Large intestine (tissue), 3 donors: ENCODE data around the gene KIAA0319L. TPM values are rescaled to one million over a fixed set of nuclear protein-coding genes. Genes with fewer than 3 reads are reported as not detected.

Experiments
- DNase-seq, 2 donors: peaks; one replicate each; pipeline versions ENCODE4 v3.0.0 to v3.0.0-alpha.2; 2013
- H3K27ac ChIP-seq: one replicate; pipeline ENCODE4 v1.5.1; 2013; ENCODE audit warnings: low read length
- H3K27me3 ChIP-seq: 2 replicates; pipeline ENCODE4 v1.6.1; 2013; ENCODE audit warnings: low read length; ENCODE audit not compliant: control insufficient read depth, insufficient read depth
- H3K36me3 ChIP-seq: 2 replicates; pipeline ENCODE4 v1.6.1; 2013; ENCODE audit warnings: low read length; ENCODE audit not compliant: control insufficient read depth, insufficient read depth
- H3K4me1 ChIP-seq: one replicate; pipeline ENCODE4 v1.6.1; 2013; ENCODE audit warnings: low read length; ENCODE audit not compliant: control insufficient read depth, insufficient read depth
- H3K4me3 ChIP-seq: one replicate; pipeline ENCODE4 v1.5.1; 2013; ENCODE audit warnings: low read length
- H3K9me3 ChIP-seq: one replicate; pipeline ENCODE4 v1.6.1; 2013; ENCODE audit warnings: mild to moderate bottlenecking, low read depth, low read length, moderate library complexity; ENCODE audit not compliant: control insufficient read depth
- WGBS: methylation state at CpG from one replicate; pipeline ENCODE4 v1.1.5; 2013; ENCODE audit warnings: low lambda C conversion rate; ENCODE audit not compliant: insufficient coverage; 5-methylcytosine and 5-hydroxymethylcytosine counted together
- polyA plus RNA-seq: library from polyadenylated mRNA; unstranded; fragments of 120-200 nt; gene quantifications from one replicate; pipeline ENCODE4 v1.2.1, GENCODE V29; 2013

The KIAA0319L gene
- polyA plus RNA-seq, 1 donor = 60.3 TPM

DNA sequence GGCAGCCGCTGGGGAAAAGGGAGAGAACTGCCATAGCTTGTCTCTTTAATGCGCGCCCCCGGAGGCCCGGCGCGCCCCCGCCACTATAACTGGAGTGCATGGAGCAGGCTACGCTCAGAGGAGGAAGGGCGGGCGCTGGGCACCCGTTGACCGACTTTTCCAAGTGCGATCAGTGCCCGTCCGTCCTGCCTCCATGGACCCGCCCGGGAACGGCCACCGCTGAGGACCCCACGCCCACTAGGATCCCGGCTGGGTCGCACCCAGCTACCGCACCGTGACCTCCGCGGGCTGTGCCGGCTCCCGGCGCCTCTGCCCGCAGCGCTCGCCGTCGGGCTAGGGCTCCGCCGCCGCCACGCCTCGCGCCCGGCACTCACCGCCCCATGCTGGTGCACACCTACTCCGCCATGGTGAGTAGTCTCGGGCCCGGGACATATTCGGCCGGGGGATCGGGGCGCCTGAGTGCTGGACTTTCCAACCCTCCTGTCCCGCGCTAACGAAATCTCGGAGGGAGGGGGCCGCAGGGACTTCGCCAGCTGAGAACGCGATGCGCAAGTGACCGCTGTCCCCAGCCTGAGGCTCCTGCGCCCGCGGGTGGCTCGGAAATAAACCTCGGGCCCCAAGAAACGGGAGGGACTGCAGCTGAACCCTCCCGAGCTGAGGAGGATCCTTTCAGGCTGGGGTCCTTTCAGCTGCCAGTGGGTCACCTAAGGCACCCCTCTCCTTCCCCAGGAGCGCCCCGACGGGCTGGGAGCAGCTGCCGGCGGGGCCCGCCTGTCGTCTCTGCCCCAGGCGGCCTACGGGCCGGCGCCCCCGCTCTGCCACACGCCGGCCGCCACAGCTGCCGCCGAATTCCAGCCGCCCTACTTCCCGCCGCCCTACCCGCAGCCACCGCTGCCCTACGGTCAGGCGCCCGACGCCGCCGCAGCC lies 16.3 kb upstream of the KIAA0319L start, which contains the start of gene TFAP2E:
TSS of gene TFAP2E (plus strand) at position 117 of the 927 bp plus-strand sequence. CDS start at position 381, 264 bp downstream.
- peaks cover 82% of the 10 kb centered on the region for H3K27me3 ChIP-seq
- peaks cover 11% of the 10 kb centered on the region for H3K9me3 ChIP-seq
- H3K4me3 ChIP-seq = peak within 1 kb of the TSS; percentile 42
- DNase-seq = peak in 1 of 2 donors; percentile 63
- H3K4me1 ChIP-seq = peaks cover 21% of the 10 kb centered on the region
- H3K27ac ChIP-seq = no peak within 1 kb of the TSS
- no peaks in the 10 kb centered on the region for H3K36me3 ChIP-seq
- WGBS = no CpG with 5 or more reads among the region's 95 CpGs

GRCh38 chr1:35572296-35572695 lies 15.1 kb upstream of the KIAA0319L start:
- no CpG with 5 or more reads among the region's 2 CpGs for WGBS
- no peak overlapping the region for H3K4me3 ChIP-seq
- H3K27me3 ChIP-seq = peaks cover 70% of the 10 kb centered on the region
- peaks cover 13% of the 10 kb centered on the region for H3K4me1 ChIP-seq
- H3K36me3 ChIP-seq = peaks cover 1% of the 10 kb centered on the region
- peaks cover 8% of the 10 kb centered on the region for H3K9me3 ChIP-seq
- H3K27ac ChIP-seq = no peak overlapping the region
- DNase-seq = no peak

DNA sequence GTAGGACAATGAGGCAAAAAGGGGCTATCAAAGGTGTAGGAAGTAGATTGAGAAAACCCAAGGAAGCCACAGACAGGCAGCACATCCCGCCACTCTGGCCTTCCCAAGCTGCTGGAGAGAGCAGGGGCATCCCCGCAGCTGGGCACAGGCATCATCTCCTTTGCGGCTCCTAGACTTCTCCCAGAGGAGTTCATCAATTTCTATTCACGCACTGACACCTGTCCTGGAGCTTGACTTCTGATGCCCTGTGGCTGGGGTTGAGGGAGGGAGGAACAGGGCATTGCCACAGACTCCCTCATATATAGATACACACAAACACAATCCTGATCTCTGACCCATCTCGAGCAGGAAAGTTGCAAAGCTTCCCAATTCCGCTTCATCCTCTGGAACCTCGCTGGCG lies 14.1 kb upstream of the KIAA0319L start:
- Histone ChIP-seq H3K27me3 (peaks cover 60% of the 10 kb centered on the region), H3K4me3 (no peak overlapping the region), H3K36me3 (peaks cover 4% of the 10 kb centered on the region), H3K27ac (no peak overlapping the region), H3K9me3 (peaks cover 3% of the 10 kb centered on the region), H3K4me1 (peaks cover 10% of the 10 kb centered on the region)
- no peak for DNase-seq
- no CpG with 5 or more reads among the region's 8 CpGs for WGBS

- peaks cover 3% of the 10 kb centered on the region for H3K9me3 ChIP-seq
- H3K36me3 ChIP-seq = peaks cover 4% of the 10 kb centered on the region
- 82% methylated on average over 2 of the region's 10 CpGs for WGBS
- no peak overlapping the region for H3K4me3 ChIP-seq
- H3K4me1 ChIP-seq = peaks cover 10% of the 10 kb centered on the region
- no peak for DNase-seq
- H3K27me3 ChIP-seq = peaks cover 54% of the 10 kb centered on the region
- H3K27ac ChIP-seq = no peak overlapping the region
Measured at GRCh38 chr1:35570589-35571137, 13.5 kb upstream of the KIAA0319L start.

DNA sequence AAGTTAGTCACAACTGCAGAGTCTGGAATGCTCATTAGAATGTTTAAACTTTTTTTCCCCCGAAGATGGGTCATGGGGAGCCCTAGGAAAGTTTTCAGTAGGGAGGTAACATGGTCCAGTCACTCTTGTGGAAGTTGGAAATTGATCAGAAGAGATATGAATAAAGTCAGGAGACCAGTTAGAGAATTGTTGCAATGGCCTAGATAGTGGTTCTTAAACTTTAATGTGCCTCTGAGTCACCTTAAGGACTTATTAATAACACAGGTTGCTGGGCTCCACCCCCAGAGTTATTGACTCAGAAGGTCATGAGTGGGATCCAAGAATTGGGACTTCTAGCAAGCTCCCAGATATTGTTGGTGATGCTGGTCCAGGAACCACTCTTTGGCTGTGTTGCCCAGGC lies 12.7 kb upstream of the KIAA0319L start:
- 100% methylated on average over 1 of the region's 1 CpG for WGBS
- DNase-seq = no peak
- Histone ChIP-seq H3K36me3 (peaks cover 6% of the 10 kb centered on the region), H3K4me3 (no peak overlapping the region), H3K4me1 (peaks cover 8% of the 10 kb centered on the region), H3K27me3 (peaks cover 47% of the 10 kb centered on the region), H3K27ac (no peak overlapping the region), H3K9me3 (peaks cover 3% of the 10 kb centered on the region)

DNA sequence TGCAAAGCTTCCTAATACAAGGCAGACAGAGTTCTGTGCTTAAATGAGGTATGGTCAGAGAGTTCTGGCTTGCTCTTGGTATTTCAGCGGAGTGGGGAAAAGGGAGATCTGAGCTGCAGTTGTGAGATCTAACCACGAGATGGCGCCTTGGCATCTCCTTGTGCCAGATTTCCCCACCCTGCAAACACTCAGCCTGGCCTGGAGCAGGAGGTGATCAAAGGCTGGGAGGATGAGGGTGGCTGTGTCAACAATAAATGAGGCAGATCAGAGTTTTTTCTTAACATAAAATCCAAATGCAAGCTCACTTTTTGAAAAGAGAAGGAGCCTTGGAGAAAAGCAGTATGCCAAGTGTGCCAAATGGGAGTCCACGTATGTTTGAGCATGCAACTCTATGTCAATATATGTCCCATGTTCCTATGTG lies 11.8 kb upstream of the KIAA0319L start:
- DNase-seq = peak; percentile 59 to 61
- no CpG with 5 or more reads among the region's 4 CpGs for WGBS
- H3K36me3 ChIP-seq = peaks cover 13% of the 10 kb centered on the region

GRCh38 chr1:35567947-35568558 lies 10.8 kb upstream of the KIAA0319L start:
- no peak for DNase-seq
- H3K4me1 ChIP-seq = peaks cover 6% of the 10 kb centered on the region
- no peak overlapping the region for H3K4me3 ChIP-seq
- WGBS = no CpG with 5 or more reads among the region's 9 CpGs
- H3K9me3 ChIP-seq = no peaks in the 10 kb centered on the region
- H3K27ac ChIP-seq = no peak overlapping the region
- peaks cover 20% of the 10 kb centered on the region for H3K36me3 ChIP-seq
- H3K27me3 ChIP-seq = peaks cover 30% of the 10 kb centered on the region

More for the DNA sequence above, 11.8 kb upstream of the KIAA0319L start:
- no peak overlapping the region for H3K4me3 ChIP-seq
- no peak overlapping the region for H3K27ac ChIP-seq
- no peaks in the 10 kb centered on the region for H3K9me3 ChIP-seq
- H3K27me3 ChIP-seq = peaks cover 39% of the 10 kb centered on the region
- H3K4me1 ChIP-seq = peaks cover 6% of the 10 kb centered on the region

GRCh38 chr1:35565742-35566133 lies 8.5 kb upstream of the KIAA0319L start:
- H3K4me3 ChIP-seq = no peak overlapping the region
- no CpG with 5 or more reads among the region's 11 CpGs for WGBS
- peaks cover 27% of the 10 kb centered on the region for H3K36me3 ChIP-seq
- H3K27ac ChIP-seq = no peak overlapping the region
- H3K27me3 ChIP-seq = peaks cover 6% of the 10 kb centered on the region
- H3K4me1 ChIP-seq = no peaks in the 10 kb centered on the region
- DNase-seq = no peak
- H3K9me3 ChIP-seq = no peaks in the 10 kb centered on the region

DNA sequence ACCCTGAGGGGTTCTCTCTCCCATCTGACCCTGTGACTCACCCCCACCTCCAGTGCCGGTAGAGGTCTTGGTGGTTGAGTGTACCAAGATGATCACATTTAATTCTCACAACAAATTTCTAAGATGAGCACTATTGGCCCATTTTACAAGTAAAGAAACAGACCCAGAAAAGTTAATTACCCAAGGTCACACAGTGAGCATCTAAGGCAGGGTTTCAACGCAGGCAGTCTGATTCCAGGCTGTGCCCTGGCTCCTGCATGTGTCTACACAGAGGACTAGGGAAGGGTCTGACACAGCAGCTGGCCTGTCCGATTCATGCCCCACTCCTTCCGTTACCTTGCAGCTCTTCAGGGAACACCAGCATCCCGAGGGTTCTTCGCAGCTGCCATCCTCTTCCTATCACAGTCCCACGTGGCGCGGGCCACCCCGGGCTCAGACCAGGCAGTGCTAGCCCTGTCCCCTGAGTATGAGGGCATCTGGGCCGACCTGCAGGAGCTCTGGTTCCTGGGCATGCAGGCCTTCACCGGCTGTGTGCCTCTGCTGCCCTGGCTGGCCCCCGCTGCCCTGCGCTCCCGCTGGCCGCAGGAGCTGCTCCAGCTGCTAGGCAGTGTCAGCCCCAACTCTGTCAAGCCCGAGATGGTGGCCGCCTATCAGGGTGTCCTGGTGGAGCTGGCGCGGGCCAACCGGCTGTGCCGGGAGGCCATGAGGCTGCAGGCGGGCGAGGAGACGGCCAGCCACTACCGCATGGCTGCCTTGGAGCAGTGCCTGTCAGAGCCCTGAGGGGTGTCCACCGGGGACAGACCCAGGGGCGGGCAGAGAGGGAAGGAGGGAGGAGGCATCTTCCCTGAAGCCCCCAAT lies 7.9 kb upstream of the KIAA0319L start:
- H3K4me3 ChIP-seq = no peak overlapping the region
- no peaks in the 10 kb centered on the region for H3K9me3 ChIP-seq
- no peaks in the 10 kb centered on the region for H3K4me1 ChIP-seq
- no peak for DNase-seq
- no CpG with 5 or more reads among the region's 28 CpGs for WGBS
- H3K27me3 ChIP-seq = peaks cover under 1% of the 10 kb centered on the region
- H3K27ac ChIP-seq = no peak overlapping the region
- H3K36me3 ChIP-seq = peaks cover 27% of the 10 kb centered on the region
